ENCODE results near the gene CASR.
A peak's percentile ranks its signal among the peaks of the same experiment; 100 is the strongest.

The CASR gene

DNA sequence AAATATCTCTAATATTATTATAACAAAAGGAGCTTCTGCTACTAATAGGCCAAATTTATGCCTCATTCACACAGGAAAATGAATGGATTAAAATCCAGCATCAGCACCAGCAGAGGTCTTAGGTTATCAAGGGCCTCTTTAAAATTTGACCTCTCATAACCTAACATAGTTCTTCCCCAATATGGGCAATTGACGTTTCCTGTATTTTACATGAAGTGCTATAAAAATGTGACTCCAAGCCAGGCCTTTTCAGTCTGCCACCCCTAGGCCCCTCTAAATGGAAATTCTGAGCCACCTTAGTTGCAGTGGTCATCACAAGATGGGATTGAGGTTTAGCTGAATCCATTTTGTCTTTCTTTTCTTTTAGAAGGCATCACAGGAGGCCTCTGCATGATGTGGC lies 70.1 kb downstream of the CASR start:
- no peak overlapping the region for H3K27ac Mint-ChIP-seq
- no peaks in the 10 kb centered on the region for H3K9me3 Mint-ChIP-seq
- no peaks in the 10 kb centered on the region for H3K36me3 Mint-ChIP-seq (ENCODE audit: low read depth)
- TF ChIP-seq, protein P1, sequence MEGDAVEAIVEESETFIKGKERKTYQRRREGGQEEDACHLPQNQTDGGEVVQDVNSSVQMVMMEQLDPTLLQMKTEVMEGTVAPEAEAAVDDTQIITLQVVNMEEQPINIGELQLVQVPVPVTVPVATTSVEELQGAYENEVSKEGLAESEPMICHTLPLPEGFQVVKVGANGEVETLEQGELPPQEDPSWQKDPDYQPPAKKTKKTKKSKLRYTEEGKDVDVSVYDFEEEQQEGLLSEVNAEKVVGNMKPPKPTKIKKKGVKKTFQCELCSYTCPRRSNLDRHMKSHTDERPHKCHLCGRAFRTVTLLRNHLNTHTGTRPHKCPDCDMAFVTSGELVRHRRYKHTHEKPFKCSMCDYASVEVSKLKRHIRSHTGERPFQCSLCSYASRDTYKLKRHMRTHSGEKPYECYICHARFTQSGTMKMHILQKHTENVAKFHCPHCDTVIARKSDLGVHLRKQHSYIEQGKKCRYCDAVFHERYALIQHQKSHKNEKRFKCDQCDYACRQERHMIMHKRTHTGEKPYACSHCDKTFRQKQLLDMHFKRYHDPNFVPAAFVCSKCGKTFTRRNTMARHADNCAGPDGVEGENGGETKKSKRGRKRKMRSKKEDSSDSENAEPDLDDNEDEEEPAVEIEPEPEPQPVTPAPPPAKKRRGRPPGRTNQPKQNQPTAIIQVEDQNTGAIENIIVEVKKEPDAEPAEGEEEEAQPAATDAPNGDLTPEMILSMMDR (IDR thresholded peaks at IDR 0.05; ENCODE audit: unreplicated experiment in 3 of 3), result no peak
- H3K27me3 Mint-ChIP-seq (ENCODE audit: low read depth), result no peaks in the 10 kb centered on the region
- peaks cover 5% of the 10 kb centered on the region for H3K4me1 Mint-ChIP-seq
- no peak overlapping the region for H3K4me3 Mint-ChIP-seq

DNA sequence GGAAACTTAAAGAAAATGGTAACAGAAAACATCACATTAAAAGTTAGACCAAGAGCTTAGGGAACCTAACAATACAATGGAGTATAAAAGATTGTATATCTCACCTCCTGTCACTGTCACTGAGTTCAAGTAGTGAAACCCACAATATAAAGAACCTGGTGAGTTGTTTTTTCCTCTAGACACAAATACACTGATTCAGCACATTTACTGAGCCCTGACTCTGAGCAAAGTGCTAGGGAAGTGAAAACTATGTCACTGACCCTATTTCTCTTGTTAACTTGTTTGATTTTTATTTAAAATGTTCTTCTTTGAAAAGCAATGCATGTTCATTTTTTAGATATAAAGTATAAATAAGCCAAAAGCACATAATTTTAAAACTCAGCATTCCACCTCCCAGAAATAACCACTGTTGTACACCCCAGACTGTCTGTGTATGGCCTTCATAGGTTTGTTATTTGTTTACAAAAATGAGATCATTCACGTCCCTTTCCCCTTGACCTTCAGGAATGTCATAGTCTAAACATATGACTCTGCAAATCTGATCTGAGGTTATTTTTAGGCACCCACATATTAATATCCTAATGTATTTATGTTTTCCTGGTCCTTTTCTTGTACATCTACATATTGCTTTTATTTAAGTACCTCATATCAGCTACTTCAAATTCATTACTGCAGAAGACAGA lies 72.4 kb downstream of the CASR start:
- no peaks in the 10 kb centered on the region for H3K9me3 Mint-ChIP-seq
- H3K36me3 Mint-ChIP-seq (ENCODE audit: low read depth), result no peaks in the 10 kb centered on the region
- TF ChIP-seq, protein P1 (IDR thresholded peaks at IDR 0.05; ENCODE audit: unreplicated experiment in 3 of 3), result no peak
- H3K27ac Mint-ChIP-seq, result peak overlapping the region in 1 of 3 experiments; percentile 23
- H3K4me3 Mint-ChIP-seq, result no peak overlapping the region
- H3K4me1 Mint-ChIP-seq, result peaks cover 5% of the 10 kb centered on the region
- no peaks in the 10 kb centered on the region for H3K27me3 Mint-ChIP-seq (ENCODE audit: low read depth)

DNA sequence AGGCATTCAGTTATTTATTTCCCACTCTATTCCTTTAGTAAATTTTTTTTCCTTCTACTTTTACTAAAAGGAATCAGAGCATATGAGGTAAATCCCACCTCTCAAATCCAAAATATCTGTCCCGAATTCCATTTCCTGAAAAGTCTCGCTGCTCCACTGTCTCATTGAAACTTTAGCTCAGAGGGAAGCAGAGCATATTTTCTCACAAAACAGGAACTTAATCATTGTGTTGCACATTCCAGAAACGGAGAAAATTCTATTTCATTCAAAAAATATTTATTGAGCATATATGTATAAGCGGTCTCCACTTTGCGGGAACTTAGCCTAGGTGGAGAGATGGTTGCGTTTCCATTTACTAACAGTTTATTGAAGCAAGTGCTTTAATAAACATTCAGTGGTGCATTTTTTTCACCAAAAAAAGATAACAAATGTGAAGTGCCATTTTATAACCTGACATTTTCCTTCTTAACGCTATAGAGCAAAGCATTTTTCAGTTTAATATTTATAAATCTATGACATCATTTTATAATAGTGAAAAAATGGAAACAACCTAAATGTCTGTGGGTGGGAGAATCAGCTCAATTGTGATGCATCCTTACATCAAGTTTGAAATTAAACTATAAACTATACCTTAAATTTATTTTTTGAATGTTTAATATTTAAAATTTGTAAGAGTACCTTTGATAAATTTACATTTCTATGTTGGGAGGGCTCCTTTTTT lies 74.3 kb downstream of the CASR start:
- H3K4me1 Mint-ChIP-seq, result peaks cover 1% of the 10 kb centered on the region
- H3K4me3 Mint-ChIP-seq, result no peak overlapping the region
- H3K27me3 Mint-ChIP-seq (ENCODE audit: low read depth), result peaks cover 4% of the 10 kb centered on the region
- no peaks in the 10 kb centered on the region for H3K9me3 Mint-ChIP-seq
- H3K27ac Mint-ChIP-seq, result no peak overlapping the region
- no peaks in the 10 kb centered on the region for H3K36me3 Mint-ChIP-seq (ENCODE audit: low read depth)
- TF ChIP-seq, protein P1 (IDR thresholded peaks at IDR 0.05; ENCODE audit: unreplicated experiment in 3 of 3), result no peak

DNA sequence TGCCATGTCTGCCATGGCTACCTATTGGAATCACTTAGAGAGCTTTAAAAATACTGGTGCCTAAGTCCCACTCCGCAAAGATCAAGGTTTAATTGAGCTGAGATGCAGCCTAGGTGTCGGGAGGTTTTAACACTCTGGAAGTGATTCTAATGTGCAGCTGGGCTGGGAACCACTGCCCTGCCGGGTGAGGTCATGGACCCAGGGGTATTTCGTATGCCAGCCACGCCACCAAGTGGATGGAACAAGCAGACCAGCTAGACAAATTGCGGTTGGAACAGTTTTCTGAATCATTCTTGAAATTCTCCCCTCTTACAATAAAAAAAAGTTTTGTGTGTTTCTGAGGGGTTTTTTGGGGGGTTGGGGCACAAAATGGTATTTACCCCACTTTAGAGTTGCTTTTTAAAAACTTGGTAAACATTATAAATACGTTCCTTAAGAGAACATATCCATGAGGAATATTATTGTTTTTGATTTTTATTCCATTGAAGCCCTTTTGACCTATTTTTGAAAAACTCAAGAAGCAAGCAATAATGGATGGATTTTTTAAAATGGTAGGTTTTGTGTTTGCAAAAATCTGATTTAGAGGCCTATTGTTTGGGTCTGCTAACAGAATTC lies 75.4 kb downstream of the CASR start:
- Mint-ChIP-seq H3K36me3 (ENCODE audit: low read depth) (no peaks in the 10 kb centered on the region), H3K4me3 (no peak overlapping the region), H3K27me3 (ENCODE audit: low read depth) (peaks cover 4% of the 10 kb centered on the region), H3K9me3 (no peaks in the 10 kb centered on the region), H3K27ac (peak overlapping the region in 1 of 3 experiments; percentile 62), H3K4me1 (no peaks in the 10 kb centered on the region)
- TF ChIP-seq, protein P1 (IDR thresholded peaks at IDR 0.05; ENCODE audit: unreplicated experiment in 3 of 3), result peak; percentile 50 to 67 (median 50)

DNA sequence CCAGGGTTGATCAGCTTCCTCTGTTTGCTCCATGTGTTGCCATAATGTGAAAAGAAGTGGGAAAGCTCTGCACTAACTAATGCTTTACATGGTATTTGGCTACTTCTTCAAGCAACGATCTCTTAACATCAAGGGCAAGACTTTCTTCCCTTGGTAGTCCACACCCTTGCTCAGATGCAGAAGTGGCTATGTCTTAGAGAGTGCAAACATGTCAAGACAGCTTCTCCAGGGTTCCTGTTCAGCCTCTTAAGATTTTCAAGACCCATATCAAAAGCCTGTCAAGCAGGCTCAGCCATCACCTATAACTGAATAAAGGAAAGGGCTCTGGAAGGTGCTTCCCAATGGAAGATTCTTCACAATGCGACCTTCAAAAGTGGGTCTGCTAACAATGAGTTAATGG lies 76.7 kb downstream of the CASR start:
- H3K27me3 Mint-ChIP-seq (ENCODE audit: low read depth), result peaks cover 10% of the 10 kb centered on the region
- H3K36me3 Mint-ChIP-seq (ENCODE audit: low read depth), result no peaks in the 10 kb centered on the region
- no peaks in the 10 kb centered on the region for H3K9me3 Mint-ChIP-seq
- H3K4me3 Mint-ChIP-seq, result no peak overlapping the region
- H3K27ac Mint-ChIP-seq, result no peak overlapping the region
- TF ChIP-seq, protein P1 (IDR thresholded peaks at IDR 0.05; ENCODE audit: unreplicated experiment in 3 of 3), result no peak
- H3K4me1 Mint-ChIP-seq, result no peaks in the 10 kb centered on the region

Measured in nephron (organoid).